ENCODE results near the gene RAB11FIP5. TPM values are rescaled to one million over a fixed set of nuclear protein-coding genes. Genes with fewer than 3 reads are reported as not detected.

RAB11FIP5 gene
- total and polyA plus RNA-seq, 9 of the 15 experiments (the other 6 are each of a cell fraction or from before 2014, with no cell fraction given), result 1.7 to 14.4 (median 6.4) TPM

- TF ChIP-seq TFAP4 (CRISPR knock-in tag; IDR thresholded peaks at IDR 0.05; ENCODE audit: borderline replicate concordance) (peak; percentile 34; the same call in 1 of the 2 replicates), CTCFL (IDR thresholded peaks at IDR 0.05; ENCODE audit: borderline replicate concordance, insufficient read depth, low read depth, low read length, poor library complexity, severe bottlenecking) (no peak), MITF (IDR thresholded peaks at IDR 0.05) (no peak), KAT8 (IDR thresholded peaks at IDR 0.05; ENCODE audit: low read depth) (no peak), ZMIZ1 (IDR thresholded peaks at IDR 0.05; ENCODE audit: low read depth in 2 of 2, low read length in 2 of 2) (no peak), ZNF740 (CRISPR knock-in tag; IDR thresholded peaks at IDR 0.05) (peak; percentile 72), ZNF740 (tag; IDR thresholded peaks at IDR 0.05) (no peak), MLX (CRISPR knock-in tag; conservative IDR thresholded peaks at IDR 0.05) (no peak), PURB (CRISPR knock-in tag; IDR thresholded peaks at IDR 0.05; ENCODE audit: low read depth) (no peak), SPI1 (IDR thresholded peaks at IDR 0.05; ENCODE audit: borderline replicate concordance, low read depth, low read length) (0 out of 2 replicates have a peak, but pooled peaks have one; percentile 47), TEAD2 (tag; IDR thresholded peaks at IDR 0.05) (no peak), ZFP36 (IDR thresholded peaks at IDR 0.05; ENCODE audit: low read depth, low read length, partially characterized antibody) (peak; percentile 95), MAZ (CRISPR knock-in tag; conservative IDR thresholded peaks at IDR 0.05 in 1 of 2, IDR thresholded peaks at IDR 0.05 in 1 of 2) (0 out of 4 replicates have a peak, but pooled peaks of 1 of the 2 experiments have one; percentile 25)
Observed at GRCh38 chr2:73111073-73112025, 1.4 kb downstream of the RAB11FIP5 start (continued).
